ENCODE data around the gene TSSC4. TPM values are rescaled to one million over a fixed set of nuclear protein-coding genes. Genes with fewer than 3 reads are reported as not detected.
A peak's percentile ranks its signal among the peaks of the same experiment; 100 is the strongest.

The TSSC4 gene
- total RNA-seq, 6 experiments from 2014 or later: 17.6 to 27.0 (median 19.5) TPM

DNA sequence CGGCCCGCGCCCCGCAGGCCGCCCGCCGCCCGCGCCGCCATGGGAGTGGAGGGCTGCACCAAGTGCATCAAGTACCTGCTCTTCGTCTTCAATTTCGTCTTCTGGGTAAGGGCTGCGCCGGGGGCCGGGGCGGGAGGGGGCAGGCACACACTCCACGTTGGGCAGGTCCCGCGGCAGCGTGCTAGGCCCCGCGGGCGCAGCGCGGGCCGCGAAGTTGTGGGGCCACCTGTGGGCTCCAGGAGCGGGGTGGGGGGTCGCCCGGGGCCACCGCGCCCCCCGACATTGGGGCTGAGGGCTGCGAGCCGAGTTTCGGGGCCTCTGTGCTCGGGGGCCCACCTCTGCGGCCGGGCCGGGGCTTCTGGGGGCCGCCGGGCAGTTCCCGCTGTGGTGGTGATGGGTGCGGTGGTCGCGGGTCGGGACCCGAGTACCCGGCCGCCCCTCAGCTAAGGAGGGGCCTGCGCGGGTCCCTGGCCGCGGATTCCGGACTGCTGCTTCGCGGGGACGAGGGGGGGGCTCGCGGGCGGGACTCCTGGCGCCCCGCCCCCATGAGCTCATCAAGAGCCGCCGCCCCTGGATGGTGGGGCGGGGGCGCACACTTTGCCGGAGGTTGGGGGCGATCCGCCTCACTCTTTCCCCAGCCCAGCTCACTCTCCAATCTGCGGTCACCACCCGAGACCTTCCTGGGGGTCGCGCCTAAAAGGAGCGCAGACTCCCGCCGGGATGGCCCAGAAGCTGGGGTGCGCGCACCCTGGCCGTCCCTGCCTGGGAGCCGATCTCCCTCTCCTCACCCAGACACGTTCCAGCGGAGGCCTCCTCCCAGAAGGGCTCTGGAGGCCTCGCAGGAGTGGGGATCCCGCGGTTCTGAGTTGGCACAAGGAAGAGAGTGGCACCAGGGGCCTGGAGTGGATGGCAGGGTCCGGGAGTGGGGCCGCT lies 22.8 kb upstream of the TSSC4 start:
- DNase-seq: peak in 2 of 3 donors; percentile 72 to 78

DNA sequence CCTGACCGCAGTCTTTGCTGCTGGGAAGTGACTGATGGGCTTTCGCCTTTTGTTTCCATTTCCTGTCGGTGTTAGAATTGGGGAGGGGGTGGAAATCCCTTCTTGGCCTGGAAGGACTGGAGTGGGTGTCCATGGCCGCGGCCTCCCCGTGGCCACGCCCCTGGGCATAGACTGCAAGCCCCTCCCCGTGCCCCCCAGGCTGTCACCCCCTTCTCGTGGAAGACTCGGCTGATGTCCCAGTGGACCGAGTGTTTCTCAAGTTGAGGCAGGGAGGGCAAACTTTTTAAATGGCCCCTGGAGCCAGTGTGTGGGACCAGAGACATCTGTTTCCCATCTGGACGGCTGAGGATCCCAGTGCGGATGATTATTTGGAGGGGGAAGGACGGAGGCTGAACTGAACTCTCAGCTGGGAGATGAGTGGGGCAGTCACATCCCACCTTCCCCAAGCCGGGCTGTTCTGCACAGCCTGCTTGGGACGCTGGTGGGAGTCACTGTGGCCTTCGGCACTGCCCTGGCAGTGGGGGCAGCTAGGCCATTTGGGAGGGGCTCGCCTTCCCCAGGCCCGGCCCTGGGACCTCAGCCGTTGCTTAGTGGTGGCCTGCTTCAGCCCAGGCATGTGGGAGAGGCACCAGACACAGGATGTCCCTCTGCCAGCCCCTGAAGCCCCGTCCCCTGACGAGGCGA lies 21.9 kb upstream of the TSSC4 start:
- Histone ChIP-seq H3K4me3 (peak overlapping the region; percentile 72 to 98 (median 79)), H3K27me3 (no peaks in the 10 kb centered on the region), H3K4me1 (peaks cover 0 to 68% (median 40%) of the 10 kb centered on the region in 4 donors), H3K27ac (peak overlapping the region; percentile 95 to 99 (median 98)), H3K36me3 (no peaks in the 10 kb centered on the region), H3K9me3 (no peaks in the 10 kb centered on the region)
- DNase-seq (peak in 2 of 3 donors; percentile 28 to 58), ATAC-seq (no peak)
- TF ChIP-seq POLR2A (IDR thresholded peaks at IDR 0.05): no peak
- TF ChIP-seq, protein P1, sequence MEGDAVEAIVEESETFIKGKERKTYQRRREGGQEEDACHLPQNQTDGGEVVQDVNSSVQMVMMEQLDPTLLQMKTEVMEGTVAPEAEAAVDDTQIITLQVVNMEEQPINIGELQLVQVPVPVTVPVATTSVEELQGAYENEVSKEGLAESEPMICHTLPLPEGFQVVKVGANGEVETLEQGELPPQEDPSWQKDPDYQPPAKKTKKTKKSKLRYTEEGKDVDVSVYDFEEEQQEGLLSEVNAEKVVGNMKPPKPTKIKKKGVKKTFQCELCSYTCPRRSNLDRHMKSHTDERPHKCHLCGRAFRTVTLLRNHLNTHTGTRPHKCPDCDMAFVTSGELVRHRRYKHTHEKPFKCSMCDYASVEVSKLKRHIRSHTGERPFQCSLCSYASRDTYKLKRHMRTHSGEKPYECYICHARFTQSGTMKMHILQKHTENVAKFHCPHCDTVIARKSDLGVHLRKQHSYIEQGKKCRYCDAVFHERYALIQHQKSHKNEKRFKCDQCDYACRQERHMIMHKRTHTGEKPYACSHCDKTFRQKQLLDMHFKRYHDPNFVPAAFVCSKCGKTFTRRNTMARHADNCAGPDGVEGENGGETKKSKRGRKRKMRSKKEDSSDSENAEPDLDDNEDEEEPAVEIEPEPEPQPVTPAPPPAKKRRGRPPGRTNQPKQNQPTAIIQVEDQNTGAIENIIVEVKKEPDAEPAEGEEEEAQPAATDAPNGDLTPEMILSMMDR (IDR thresholded peaks at IDR 0.05): no peak
- 0% methylated on average over 6 of the region's 23 CpGs for WGBS (ENCODE audit: insufficient coverage, low coverage, low lambda C conversion rate, missing lambda C conversion rate)
- intact Hi-C loops (cut with DNase I): no loop called here

More for the DNA sequence above, 22.8 kb upstream of the TSSC4 start:
- peak overlapping the region; percentile 95 to 99 (median 98) for H3K27ac ChIP-seq
- peaks cover 0 to 59% (median 32%) of the 10 kb centered on the region in 4 donors for H3K4me1 ChIP-seq
- H3K27me3 ChIP-seq: no peaks in the 10 kb centered on the region
- peak; percentile 28 for TF ChIP-seq POLR2A (IDR thresholded peaks at IDR 0.05)
- TF ChIP-seq, protein P1 (IDR thresholded peaks at IDR 0.05): no peak
- H3K4me3 ChIP-seq: peak overlapping the region; percentile 72 to 98 (median 79)
- H3K36me3 ChIP-seq: no peaks in the 10 kb centered on the region
- 0% methylated on average over 2 of the region's 88 CpGs for WGBS (ENCODE audit: insufficient coverage, low coverage, low lambda C conversion rate, missing lambda C conversion rate)
- no peaks in the 10 kb centered on the region for H3K9me3 ChIP-seq
- ATAC-seq: peak; percentile 9 to 43 (median 26)
- intact Hi-C loops (cut with DNase I): no loop called here

- H3K27ac ChIP-seq: peak overlapping the region; percentile 76 to 99 (median 86)
- WGBS (ENCODE audit: insufficient coverage, low coverage, low lambda C conversion rate, missing lambda C conversion rate): 33% methylated on average over 1 of the region's 11 CpGs
- peak overlapping the region; percentile 32 to 44 (median 44) for H3K4me3 ChIP-seq
- DNase-seq (peak in 1 of 3 donors; percentile 55), ATAC-seq (no peak)
- H3K9me3 ChIP-seq: no peaks in the 10 kb centered on the region
- TF ChIP-seq, protein P1 (IDR thresholded peaks at IDR 0.05): no peak
- TF ChIP-seq POLR2A (IDR thresholded peaks at IDR 0.05): no peak
- intact Hi-C loops (cut with DNase I): no loop called here
- no peaks in the 10 kb centered on the region for H3K36me3 ChIP-seq
- H3K4me1 ChIP-seq: peaks cover 0 to 71% (median 45%) of the 10 kb centered on the region in 4 donors
- no peaks in the 10 kb centered on the region for H3K27me3 ChIP-seq
Observed at GRCh38 chr11:2379466-2380174, 20.9 kb upstream of the TSSC4 start.

DNA sequence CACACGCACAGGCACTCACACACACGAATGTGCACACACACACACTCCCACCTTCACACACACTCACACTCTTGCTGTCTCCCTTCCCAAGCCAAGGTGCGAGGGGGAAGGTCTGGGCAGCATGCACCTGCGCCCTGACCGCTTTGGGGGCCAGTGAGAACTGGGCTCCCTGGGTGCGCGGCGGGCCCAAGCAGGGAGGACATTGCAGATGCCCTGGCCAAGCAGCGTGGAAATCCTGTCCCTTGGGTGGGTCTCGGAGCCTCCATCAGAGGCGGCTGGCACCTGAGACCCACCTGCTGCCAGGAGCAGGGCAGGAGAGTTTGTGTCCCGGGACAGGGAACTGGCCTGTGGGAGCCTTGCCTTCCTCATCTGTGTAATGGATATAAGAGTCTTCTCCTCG lies 20.2 kb upstream of the TSSC4 start:
- ATAC-seq (no peak), DNase-seq (peak in 1 of 3 donors; percentile 26)
- Histone ChIP-seq H3K4me1 (peaks cover 0 to 71% (median 44%) of the 10 kb centered on the region in 4 donors), H3K27me3 (no peaks in the 10 kb centered on the region), H3K36me3 (no peaks in the 10 kb centered on the region), H3K4me3 (peak overlapping the region; percentile 32 to 44 (median 44)), H3K27ac (peak overlapping the region; percentile 76 to 99 (median 86)), H3K9me3 (no peaks in the 10 kb centered on the region)
- intact Hi-C loops (cut with DNase I): no loop called here
- TF ChIP-seq, protein P1 (IDR thresholded peaks at IDR 0.05): no peak
- TF ChIP-seq POLR2A (IDR thresholded peaks at IDR 0.05): no peak
- 0% methylated on average over 2 of the region's 13 CpGs for WGBS (ENCODE audit: insufficient coverage, low coverage, low lambda C conversion rate, missing lambda C conversion rate)

Data from right lobe of liver (tissue), 6 donors.